CD14-positive monocyte (primary cell): ENCODE measurements around the gene AMOTL1. TPM values are rescaled to one million over a fixed set of nuclear protein-coding genes. Genes with fewer than 3 reads are reported as not detected.

Experiments
- DNase-seq, 3 donors: peaks; one replicate each; pipeline ENCODE4 v3.0.0-alpha.2; 2011 to 2022
- H2AFZ ChIP-seq: 2 replicates; pipeline ENCODE4 v1.6.0; 2012; ENCODE audit warnings: mild to moderate bottlenecking, low read depth, low read length, inconsistent platforms; ENCODE audit not compliant: insufficient read depth, poor library complexity, severe bottlenecking
- H3K27ac ChIP-seq, 2 donors: 1 replicate in 1 of 2; 2 replicates in 1 of 2; pipeline ENCODE4 v1.5.1; 2012 to 2013; ENCODE audit warnings: low read length in 2 of 2, control low read depth in 1 of 2, inconsistent platforms in 1 of 2, low read depth in 1 of 2, mild to moderate bottlenecking in 1 of 2
- H3K27me3 ChIP-seq, 2 donors: one replicate each; pipeline versions ENCODE4 v1.6.0 to v1.6.1; 2011 to 2013; ENCODE audit warnings: low read length in 2 of 2; ENCODE audit not compliant: control insufficient read depth in 2 of 2, insufficient read depth in 2 of 2
- H3K36me3 ChIP-seq, 2 donors: replicated peaks in 1 of 2; 1 replicate in 1 of 2; 2 replicates in 1 of 2; pipeline versions ENCODE4 v1.5.1 to v1.6.1; 2012 to 2013; ENCODE audit warnings: low read length in 2 of 2, control low read depth in 1 of 2, inconsistent platforms in 1 of 2, mild to moderate bottlenecking in 1 of 2; ENCODE audit not compliant: insufficient read depth in 2 of 2, control insufficient read depth in 1 of 2
- H3K4me1 ChIP-seq, 2 donors: 1 replicate in 1 of 2; 2 replicates in 1 of 2; pipeline versions ENCODE4 v1.5.1 to v1.6.1; 2012 to 2013; ENCODE audit warnings: low read length in 2 of 2, control low read depth in 1 of 2, inconsistent platforms in 1 of 2, mild to moderate bottlenecking in 1 of 2, moderate library complexity in 1 of 2; ENCODE audit not compliant: insufficient read depth in 2 of 2, control insufficient read depth in 1 of 2
- H3K4me2 ChIP-seq: replicated peaks from 2 replicates; pipeline ENCODE3; 2012; ENCODE audit warnings: low read length, moderate library complexity, mild to moderate bottlenecking; ENCODE audit not compliant: poor library complexity, severe bottlenecking; ENCODE audit errors: extremely low read depth
- H3K4me3 ChIP-seq, 3 experiments: fragments of 200-600 bp in 1 of 3; sonication (generic) in 1 of 3; replicated peaks in 1 of 3; 1 replicate in 2 of 3; 2 replicates in 1 of 3; pipeline ENCODE4 v1.5.1; 2011 to 2013; ENCODE audit warnings: low read length in 3 of 3, mild to moderate bottlenecking in 3 of 3, control low read depth in 2 of 3, low read depth in 2 of 3, inconsistent platforms in 1 of 3, moderate library complexity in 1 of 3
- H3K79me2 ChIP-seq: 2 replicates; pipeline ENCODE4 v1.6.0; 2012; ENCODE audit warnings: mild to moderate bottlenecking, control low read depth, inconsistent platforms, low read length, moderate library complexity; ENCODE audit not compliant: insufficient read depth
- H3K9ac ChIP-seq: 2 replicates; pipeline ENCODE4 v1.6.0; 2017; ENCODE audit warnings: low read length, mild to moderate bottlenecking; ENCODE audit not compliant: insufficient read depth, poor library complexity, severe bottlenecking
- H3K9me3 ChIP-seq, 2 donors: replicated peaks in 1 of 2; 1 replicate in 1 of 2; 2 replicates in 1 of 2; pipeline versions ENCODE4 v1.5.1 to v1.6.1; 2012 to 2013; ENCODE audit warnings: low read length in 2 of 2, control low read depth in 1 of 2; ENCODE audit not compliant: control insufficient read depth in 1 of 2, insufficient read depth in 1 of 2
- H4K20me1 ChIP-seq: 2 replicates; pipeline ENCODE4 v1.6.0; 2012; ENCODE audit warnings: mild to moderate bottlenecking, low read length, control low read depth, moderate library complexity; ENCODE audit not compliant: insufficient read depth
- H3K27ac Mint-ChIP-seq, 7 donors: one replicate each; pipeline ENCODE4 v1.8.0; 2020; ENCODE audit warnings: mild to moderate bottlenecking in 7 of 7, mixed read lengths in 7 of 7, moderate library complexity in 6 of 7, inconsistent platforms in 2 of 7
- H3K27me3 Mint-ChIP-seq, 3 donors: one replicate each; pipeline ENCODE4 v1.8.0; 2021 to 2022; ENCODE audit warnings: low read depth in 3 of 3, mild to moderate bottlenecking in 3 of 3, mixed read lengths in 3 of 3, moderate library complexity in 3 of 3, inconsistent platforms in 1 of 3
- H3K36me3 Mint-ChIP-seq, 2 donors: one replicate each; pipeline ENCODE4 v1.8.0; 2020; ENCODE audit warnings: mixed read lengths in 2 of 2, inconsistent platforms in 1 of 2, mild to moderate bottlenecking in 1 of 2
- H3K4me1 Mint-ChIP-seq: one replicate; pipeline ENCODE4 v1.8.0; 2020; ENCODE audit warnings: mild to moderate bottlenecking, mixed read lengths
- H3K4me3 Mint-ChIP-seq, 2 donors: one replicate each; pipeline ENCODE4 v1.8.0; 2020; ENCODE audit warnings: mild to moderate bottlenecking in 2 of 2, mixed read lengths in 2 of 2, moderate library complexity in 1 of 2
- H3K9me3 Mint-ChIP-seq, 7 donors: one replicate each; pipeline ENCODE4 v1.8.0; 2020 to 2022; ENCODE audit warnings: mixed read lengths in 7 of 7, mild to moderate bottlenecking in 6 of 7, moderate library complexity in 6 of 7, inconsistent platforms in 2 of 7
- CTCF ChIP-seq: fragments of 200-600 bp; IDR thresholded peaks from one replicate; pipeline ENCODE4 v1.8.0; 2022; ENCODE audit warnings: antibody characterized with exemption, mild to moderate bottlenecking
- WGBS: methylation state at CpG from one replicate; pipeline ENCODE4 v1.1.5; 2013; ENCODE audit warnings: missing lambda C conversion rate; ENCODE audit not compliant: insufficient coverage; 5-methylcytosine and 5-hydroxymethylcytosine counted together
- intact Hi-C, 2 donors: fragments of 100-400 bp; cut with micrococcal nuclease; formaldehyde crosslinking; loops; one replicate each; pipeline versions ENCODE4 v1.15.0 to v1.15.1; 2023
- polyA plus RNA-seq, 3 donors: library from polyadenylated mRNA; depleted of rRNA in 1 of 3; unstranded in 2 of 3; stranded (reverse) in 1 of 3; fragments of 300-500 nt in 2 of 3; fragments of >200 nt in 1 of 3; fragmentation: Illumina TruSeq in 2 of 3; gene quantifications; 1 replicate in 2 of 3; 2 replicates in 1 of 3; pipeline ENCODE4 v1.2.3, GENCODE V29; 2012 to 2021

The AMOTL1 gene
- polyA plus RNA-seq, 3 donors, result 0.41 to 0.66 (median 0.46) TPM

- no peak overlapping the region for H3K27ac Mint-ChIP-seq
These were observed 25.7 kb downstream of the AMOTL1 start for GRCh38 chr11:94793822-94794221.

GRCh38 chr11:94794287-94795168, 26.4 kb downstream of the AMOTL1 start:
- intact Hi-C loops, result no loop called here
- no peaks in the 10 kb centered on the region for H3K36me3 ChIP-seq
- H3K4me1 ChIP-seq, result peaks cover 0 to 5% of the 10 kb centered on the region in 2 donors
- no peak for TF ChIP-seq CTCF
- H3K4me3 ChIP-seq, result no peak overlapping the region
- no peak for DNase-seq
- peaks cover 14% of the 10 kb centered on the region for H3K4me1 Mint-ChIP-seq
- no peaks in the 10 kb centered on the region for H3K79me2 ChIP-seq
- no peaks in the 10 kb centered on the region for H3K9me3 ChIP-seq
- no peak overlapping the region for H2AFZ ChIP-seq
- H3K27ac Mint-ChIP-seq, result peak overlapping the region in 2 of 7 donors; percentile 23 to 64
- no peak overlapping the region for H3K27ac ChIP-seq
- H3K4me2 ChIP-seq, result no peak overlapping the region
- H4K20me1 ChIP-seq, result no peaks in the 10 kb centered on the region
- no peak overlapping the region for H3K9ac ChIP-seq
- H3K9me3 Mint-ChIP-seq, result peaks cover 0 to 2% (median 0%) of the 10 kb centered on the region in 7 donors
- H3K36me3 Mint-ChIP-seq, result peaks cover 3 to 4% of the 10 kb centered on the region in 2 donors
- 82% methylated on average over 6 of the region's 8 CpGs for WGBS
- no peaks in the 10 kb centered on the region for H3K27me3 ChIP-seq
- H3K27me3 Mint-ChIP-seq, result no peaks in the 10 kb centered on the region
- H3K4me3 Mint-ChIP-seq, result no peak overlapping the region

More at GRCh38 chr11:94793822-94794221, 25.7 kb downstream of the AMOTL1 start:
- no CpG with 5 or more reads among the region's 2 CpGs for WGBS
- no peak for DNase-seq
- H4K20me1 ChIP-seq, result no peaks in the 10 kb centered on the region
- Mint-ChIP-seq H3K4me3 (no peak overlapping the region), H3K36me3 (no peaks in the 10 kb centered on the region), H3K27me3 (no peaks in the 10 kb centered on the region), H3K4me1 (peaks cover 14% of the 10 kb centered on the region), H3K9me3 (peaks cover 0 to 2% (median 0%) of the 10 kb centered on the region in 7 donors)
- no peaks in the 10 kb centered on the region for H3K79me2 ChIP-seq
- H3K27ac ChIP-seq, result no peak overlapping the region
- H3K4me2 ChIP-seq, result no peak overlapping the region
- H2AFZ ChIP-seq, result no peak overlapping the region
- no peaks in the 10 kb centered on the region for H3K36me3 ChIP-seq
- H3K4me1 ChIP-seq, result peaks cover 0 to 5% of the 10 kb centered on the region in 2 donors
- H3K27me3 ChIP-seq, result no peaks in the 10 kb centered on the region
- no peaks in the 10 kb centered on the region for H3K9me3 ChIP-seq
- no peak for TF ChIP-seq CTCF
- H3K4me3 ChIP-seq, result no peak overlapping the region
- H3K9ac ChIP-seq, result no peak overlapping the region
- intact Hi-C loops, result no loop called here
